Endothelial cell of umbilical vein (primary cell): ENCODE results near the gene RUNDC3A.

Experiments used
- JUN ChIP-seq: IDR thresholded peaks from 2 replicates; pipeline ENCODE4 v1.6.1; 2011; ENCODE audit warnings: borderline replicate concordance, low read depth; ENCODE audit not compliant: insufficient read length, insufficient read depth
- POLR2A ChIP-seq: IDR thresholded peaks from 2 replicates; pipeline ENCODE4 v1.6.1; 2012; ENCODE audit warnings: low read depth, mild to moderate bottlenecking, control low read depth, low read length
- POLR2AphosphoS5 ChIP-seq: IDR thresholded peaks from 2 replicates; pipeline ENCODE4 v1.6.1; 2012; ENCODE audit warnings: low read depth, mild to moderate bottlenecking, control low read depth, low read length, moderate library complexity; ENCODE audit not compliant: insufficient read depth
- TF ChIP-seq, protein P1 (sequence below), 2 donors: IDR thresholded peaks; 1 replicate in 1 of 2; 2 replicates in 1 of 2; pipeline ENCODE4 v1.5.1; 2011; ENCODE audit warnings: low read length in 2 of 2, mild to moderate bottlenecking in 2 of 2, moderate library complexity in 2 of 2, control low read depth in 1 of 2, inconsistent platforms in 1 of 2, low read depth in 1 of 2; ENCODE audit not compliant: insufficient read depth in 1 of 2; ENCODE audit errors: extremely low read depth in 1 of 2

GRCh38 chr17:44335564-44335963, 27.2 kb downstream of the RUNDC3A start:
- TF ChIP-seq POLR2A (no peak), POLR2AphosphoS5 (no peak), JUN (no peak)
- TF ChIP-seq, protein P1, sequence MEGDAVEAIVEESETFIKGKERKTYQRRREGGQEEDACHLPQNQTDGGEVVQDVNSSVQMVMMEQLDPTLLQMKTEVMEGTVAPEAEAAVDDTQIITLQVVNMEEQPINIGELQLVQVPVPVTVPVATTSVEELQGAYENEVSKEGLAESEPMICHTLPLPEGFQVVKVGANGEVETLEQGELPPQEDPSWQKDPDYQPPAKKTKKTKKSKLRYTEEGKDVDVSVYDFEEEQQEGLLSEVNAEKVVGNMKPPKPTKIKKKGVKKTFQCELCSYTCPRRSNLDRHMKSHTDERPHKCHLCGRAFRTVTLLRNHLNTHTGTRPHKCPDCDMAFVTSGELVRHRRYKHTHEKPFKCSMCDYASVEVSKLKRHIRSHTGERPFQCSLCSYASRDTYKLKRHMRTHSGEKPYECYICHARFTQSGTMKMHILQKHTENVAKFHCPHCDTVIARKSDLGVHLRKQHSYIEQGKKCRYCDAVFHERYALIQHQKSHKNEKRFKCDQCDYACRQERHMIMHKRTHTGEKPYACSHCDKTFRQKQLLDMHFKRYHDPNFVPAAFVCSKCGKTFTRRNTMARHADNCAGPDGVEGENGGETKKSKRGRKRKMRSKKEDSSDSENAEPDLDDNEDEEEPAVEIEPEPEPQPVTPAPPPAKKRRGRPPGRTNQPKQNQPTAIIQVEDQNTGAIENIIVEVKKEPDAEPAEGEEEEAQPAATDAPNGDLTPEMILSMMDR (IDR thresholded peaks at IDR 0.05; ENCODE audit: extremely low read depth in 1 of 2, insufficient read depth in 1 of 2, low read depth in 1 of 2, low read length in 2 of 2) = no peak
